Loucy (cell line): ENCODE measurements around the gene NMU.

Source experiments
- CTCF ChIP-seq: fragments of 200-600 bp; sonication (generic); conservative IDR thresholded peaks from 2 replicates; pipeline ENCODE4 v1.5.1; 2014; ENCODE audit warnings: mild to moderate bottlenecking, antibody characterized with exemption, low read length
- EZH2phosphoT487 ChIP-seq: fragments of 200-600 bp; IDR thresholded peaks from 2 replicates; pipeline ENCODE4 v1.6.1; 2018; ENCODE audit warnings: antibody characterized with exemption, mild to moderate bottlenecking, moderate library complexity, borderline replicate concordance

GRCh38 chr4:55553441-55554201, 82.5 kb downstream of the NMU start:
- no peak for TF ChIP-seq CTCF
- no peak for TF ChIP-seq EZH2phosphoT487
